LNCaP clone FGC (cell line): Measurements from ENCODE around the gene FOXL2.

Experiments
- DNase-seq: peaks from one replicate; pipeline ENCODE4 v3.0.0-alpha.2; 2011; ENCODE audit warnings: low read depth
- H3K4me3 ChIP-seq: 2 replicates; pipeline ENCODE4 v1.5.1; 2011; ENCODE audit warnings: mild to moderate bottlenecking, low read depth, low read length, control low read depth
- CTCF ChIP-seq: IDR thresholded peaks from 2 replicates; pipeline ENCODE4 v1.5.1; 2012; ENCODE audit warnings: mild to moderate bottlenecking; ENCODE audit not compliant: control insufficient read depth, insufficient read depth; ENCODE audit errors: extremely low read depth

Gene FOXL2

GRCh38 chr3:138938056-138938876 is 8.7 kb downstream of the FOXL2 start:
- H3K4me3 ChIP-seq: no peak overlapping the region

DNA sequence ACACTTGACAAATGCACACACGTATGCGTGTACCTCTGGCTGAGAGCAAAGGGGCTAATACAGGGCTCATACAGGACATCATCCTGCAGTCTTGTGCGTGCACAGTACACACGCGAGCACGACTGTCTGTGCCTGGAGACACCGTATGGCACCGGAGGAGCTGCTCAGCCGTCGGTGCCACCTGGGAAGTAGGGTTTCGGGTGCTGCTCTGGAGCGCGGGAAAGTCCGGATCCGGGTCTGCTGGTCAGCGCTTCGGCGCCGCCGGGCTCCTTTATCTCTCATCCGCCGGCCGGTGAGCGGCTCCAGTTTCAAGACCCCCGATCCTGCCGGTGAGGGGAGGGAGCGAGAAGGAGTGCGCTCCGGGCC is 9.3 kb downstream of the FOXL2 start:
- TF ChIP-seq CTCF: no peak
- DNase-seq: no peak
- H3K4me3 ChIP-seq: no peak overlapping the region

More at GRCh38 chr3:138938056-138938876, 8.7 kb downstream of the FOXL2 start:
- DNase-seq: no peak
- no peak for TF ChIP-seq CTCF

- DNase-seq: no peak
- no peak overlapping the region for H3K4me3 ChIP-seq
- TF ChIP-seq CTCF: no peak
These were observed 9.9 kb downstream of the FOXL2 start for GRCh38 chr3:138936741-138937689.

- TF ChIP-seq CTCF: peak; percentile 95
- DNase-seq: no peak
- H3K4me3 ChIP-seq: peak overlapping the region; percentile 49
These were observed 10.8 kb downstream of the FOXL2 start for GRCh38 chr3:138935863-138936740.

DNA sequence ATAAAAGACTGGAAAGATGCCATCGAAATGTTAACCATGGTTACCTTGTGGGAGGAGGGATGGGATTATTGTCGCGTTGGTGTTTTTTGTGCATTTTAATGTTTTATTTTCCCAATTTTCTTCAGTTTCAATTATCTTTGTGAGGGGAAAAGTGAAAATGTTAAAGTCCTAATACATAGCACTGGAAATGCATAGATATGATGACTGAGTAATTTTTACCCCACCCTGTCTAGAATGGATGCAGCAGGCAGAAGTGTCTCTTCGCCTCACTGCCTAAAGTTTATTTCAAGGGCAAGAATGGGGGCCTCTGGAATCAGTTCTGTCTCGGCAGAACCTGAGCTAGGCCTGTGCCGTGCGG is 11.5 kb downstream of the FOXL2 start:
- H3K4me3 ChIP-seq: no peak overlapping the region
- no peak for TF ChIP-seq CTCF
- DNase-seq: no peak

DNA sequence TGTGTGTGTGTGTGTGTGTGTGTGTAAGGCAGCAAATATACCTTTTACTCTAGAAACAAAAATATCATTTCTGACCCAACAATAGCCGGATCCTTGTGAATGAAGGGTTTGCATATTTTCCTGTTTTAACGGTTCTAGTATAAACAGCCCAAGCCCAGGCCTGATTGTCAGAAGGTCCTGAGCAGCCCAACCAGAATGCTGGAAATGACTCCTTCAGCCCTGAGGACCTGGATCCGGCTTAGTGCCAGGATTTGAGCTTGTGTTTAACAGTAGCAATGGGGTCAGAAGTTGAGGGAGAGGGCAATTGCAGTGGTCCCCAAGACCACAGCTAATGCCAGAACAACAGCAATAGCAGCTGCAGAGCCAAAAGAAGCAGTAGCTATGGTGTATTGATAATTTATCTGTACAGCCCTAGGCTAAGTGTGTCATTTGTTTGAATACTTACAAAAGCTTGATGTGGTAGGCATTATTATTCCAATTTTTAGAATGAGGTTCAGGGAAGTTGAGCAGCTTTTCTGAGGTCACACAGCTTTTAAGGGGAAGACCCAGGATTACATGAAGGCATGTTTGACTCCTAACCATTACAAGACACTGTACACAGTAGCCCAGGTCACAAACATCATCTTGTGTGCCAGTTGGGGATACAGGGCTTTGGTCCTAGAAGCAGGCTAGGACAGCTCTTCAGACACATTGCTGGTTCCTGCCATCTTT is 12.8 kb downstream of the FOXL2 start:
- TF ChIP-seq CTCF: no peak
- no peak for DNase-seq

More for the DNA sequence above, 12.8 kb downstream of the FOXL2 start:
- H3K4me3 ChIP-seq: no peak overlapping the region
